HUES64 (cell line): ENCODE measurements around the gene ARIH1. TPM values are rescaled to one million over a fixed set of nuclear protein-coding genes. Genes with fewer than 3 reads are reported as not detected.
"Not testable (repeated sequence)": the region's sequence is repeated elsewhere in the genome, so short reads cannot be mapped to it uniquely, and the experiment has no call there.

Experiments
- H3K27ac ChIP-seq: 2 replicates; pipeline ENCODE4 v1.7.0; 2013; ENCODE audit warnings: low read depth, low read length, inconsistent platforms
- H3K27me3 ChIP-seq: 2 replicates; pipeline ENCODE4 v1.6.1; 2013; ENCODE audit warnings: mild to moderate bottlenecking, low read length; ENCODE audit not compliant: insufficient read depth
- H3K36me3 ChIP-seq: 2 replicates; pipeline ENCODE4 v1.6.1; 2013; ENCODE audit warnings: mild to moderate bottlenecking, low read length; ENCODE audit not compliant: insufficient read depth
- H3K4me1 ChIP-seq: 2 replicates; pipeline ENCODE4 v1.6.1; 2013; ENCODE audit warnings: mild to moderate bottlenecking, low read length, moderate library complexity; ENCODE audit not compliant: insufficient read depth
- H3K4me3 ChIP-seq: 2 replicates; pipeline ENCODE4 v1.5.1; 2013; ENCODE audit warnings: mild to moderate bottlenecking, low read length, moderate library complexity
- H3K9ac ChIP-seq: 2 replicates; pipeline ENCODE4 v1.6.1; 2013; ENCODE audit warnings: mild to moderate bottlenecking, low read depth, low read length
- H3K9me3 ChIP-seq: 2 replicates; pipeline ENCODE4 v1.6.1; 2013; ENCODE audit warnings: low read depth, low read length; ENCODE audit not compliant: insufficient read depth
- WGBS: fragments of 150-250, 120-280 bp; methylation state at CpG from one replicate; pipeline ENCODE4 v1.1.7; 2013; ENCODE audit warnings: missing lambda C conversion rate; 5-methylcytosine and 5-hydroxymethylcytosine counted together
- polyA plus RNA-seq, 2 experiments: library from polyadenylated mRNA; stranded (reverse); fragments of 50-300 nt; gene quantifications; one replicate each; pipeline ENCODE4 v1.2.3, GENCODE V29; 2013

Gene ARIH1
- 69.1 TPM for polyA plus RNA-seq (2013, experiment 1 of 2)
- 88.1 TPM for polyA plus RNA-seq (2013, experiment 2 of 2)

GRCh38 chr15:72473614-72474465, at the start of gene ARIH1:
Gene ARIH1 (plus strand): TSS chr15:72474330. CDS start chr15:72474640, 310 bp downstream.
- Histone ChIP-seq H3K4me1 (peaks cover 9% of the 10 kb centered on the region; the same call in 1 of the 2 replicates), H3K27ac (peak within 1 kb of the TSS; percentile 97), H3K9ac (peak within 1 kb of the TSS; percentile 96), H3K27me3 (no peaks in the 10 kb centered on the region), H3K4me3 (peak within 1 kb of the TSS; percentile 76), H3K9me3 (no peaks in the 10 kb centered on the region), H3K36me3 (peaks cover 22% of the 10 kb centered on the region)
- WGBS = under 1% methylated on average over 63 of the region's 63 CpGs

GRCh38 chr15:72426753-72427152, 47.4 kb upstream of the ARIH1 start:
- Histone ChIP-seq H3K27ac (no peak overlapping the region), H3K36me3 (no peaks in the 10 kb centered on the region), H3K9me3 (peaks cover 16% of the 10 kb centered on the region), H3K9ac (no peak overlapping the region), H3K27me3 (peaks cover 6% of the 10 kb centered on the region; the same call in 1 of the 2 replicates), H3K4me3 (no peak overlapping the region), H3K4me1 (no peaks in the 10 kb centered on the region)

- Histone ChIP-seq H3K36me3 (no peaks in the 10 kb centered on the region), H3K27ac (no peak overlapping the region), H3K4me1 (no peaks in the 10 kb centered on the region), H3K9ac (no peak overlapping the region), H3K27me3 (peaks cover 3% of the 10 kb centered on the region; the same call in 1 of the 2 replicates), H3K9me3 (peaks cover 13% of the 10 kb centered on the region; the same call in 1 of the 2 replicates), H3K4me3 (no peak overlapping the region)
- WGBS = 83% methylated on average over 1 of the region's 1 CpG
Measured at GRCh38 chr15:72437650-72438316, 36.3 kb upstream of the ARIH1 start.

- not testable (repeated sequence) for H3K27ac ChIP-seq, H3K27me3 ChIP-seq, H3K4me1 ChIP-seq, H3K9me3 ChIP-seq, H3K9ac ChIP-seq, H3K36me3 ChIP-seq, H3K4me3 ChIP-seq
- 94% methylated on average over 3 of the region's 5 CpGs for WGBS
Measured at GRCh38 chr15:72442848-72443247, 31.3 kb upstream of the ARIH1 start.

- H3K9ac ChIP-seq = no peak overlapping the region
- no peak overlapping the region for H3K27ac ChIP-seq
- WGBS = 94% methylated on average over 1 of the region's 1 CpG
- no peaks in the 10 kb centered on the region for H3K36me3 ChIP-seq
- H3K27me3 ChIP-seq = peaks cover 2% of the 10 kb centered on the region; the same call in 1 of the 2 replicates
- no peaks in the 10 kb centered on the region for H3K9me3 ChIP-seq
- no peaks in the 10 kb centered on the region for H3K4me1 ChIP-seq
- H3K4me3 ChIP-seq = no peak overlapping the region
Measured at GRCh38 chr15:72445426-72445825, 28.7 kb upstream of the ARIH1 start.

GRCh38 chr15:72450805-72451204, 23.3 kb upstream of the ARIH1 start:
- Histone ChIP-seq H3K36me3 (no peaks in the 10 kb centered on the region), H3K27me3 (peaks cover 2% of the 10 kb centered on the region; the same call in 1 of the 2 replicates), H3K4me1 (no peaks in the 10 kb centered on the region), H3K4me3 (no peak overlapping the region), H3K9me3 (no peaks in the 10 kb centered on the region), H3K9ac (no peak overlapping the region), H3K27ac (no peak overlapping the region)
- WGBS = 91% methylated on average over 6 of the region's 6 CpGs

GRCh38 chr15:72451224-72451623, 22.9 kb upstream of the ARIH1 start:
- H3K9me3 ChIP-seq = no peaks in the 10 kb centered on the region
- H3K4me1 ChIP-seq = no peaks in the 10 kb centered on the region
- no peak overlapping the region for H3K9ac ChIP-seq
- H3K27ac ChIP-seq = no peak overlapping the region
- H3K4me3 ChIP-seq = no peak overlapping the region
- H3K36me3 ChIP-seq = no peaks in the 10 kb centered on the region
- peaks cover 2% of the 10 kb centered on the region; the same call in 1 of the 2 replicates for H3K27me3 ChIP-seq
- 88% methylated on average over 9 of the region's 9 CpGs for WGBS

- H3K27me3 ChIP-seq = peaks cover 2% of the 10 kb centered on the region; the same call in 1 of the 2 replicates
Measured at GRCh38 chr15:72456684-72457083, 17.4 kb upstream of the ARIH1 start.

GRCh38 chr15:72460402-72460801, 13.7 kb upstream of the ARIH1 start:
- Histone ChIP-seq H3K27ac (no peak overlapping the region), H3K4me1 (no peaks in the 10 kb centered on the region), H3K36me3 (no peaks in the 10 kb centered on the region), H3K4me3 (no peak overlapping the region), H3K9me3 (no peaks in the 10 kb centered on the region), H3K27me3 (no peaks in the 10 kb centered on the region), H3K9ac (no peak overlapping the region)
- WGBS = 91% methylated on average over 3 of the region's 3 CpGs

More at GRCh38 chr15:72456684-72457083, 17.4 kb upstream of the ARIH1 start:
- no peak overlapping the region for H3K4me3 ChIP-seq
- WGBS = 98% methylated on average over 3 of the region's 7 CpGs
- no peaks in the 10 kb centered on the region for H3K36me3 ChIP-seq
- no peaks in the 10 kb centered on the region for H3K9me3 ChIP-seq
- no peak overlapping the region for H3K9ac ChIP-seq
- H3K4me1 ChIP-seq = no peaks in the 10 kb centered on the region
- H3K27ac ChIP-seq = no peak overlapping the region

GRCh38 chr15:72463702-72464101, 10.4 kb upstream of the ARIH1 start:
- no peak overlapping the region for H3K9ac ChIP-seq
- no peaks in the 10 kb centered on the region for H3K27me3 ChIP-seq
- no peak overlapping the region for H3K4me3 ChIP-seq
- no peaks in the 10 kb centered on the region for H3K9me3 ChIP-seq
- no peak overlapping the region for H3K27ac ChIP-seq
- 90% methylated on average over 2 of the region's 2 CpGs for WGBS
- no peaks in the 10 kb centered on the region for H3K36me3 ChIP-seq
- no peaks in the 10 kb centered on the region for H3K4me1 ChIP-seq

GRCh38 chr15:72464251-72464650, 9.9 kb upstream of the ARIH1 start:
- Histone ChIP-seq H3K27me3 (no peaks in the 10 kb centered on the region), H3K9ac (no peak overlapping the region), H3K4me3 (no peak overlapping the region), H3K9me3 (no peaks in the 10 kb centered on the region), H3K36me3 (no peaks in the 10 kb centered on the region), H3K27ac (no peak overlapping the region), H3K4me1 (no peaks in the 10 kb centered on the region)
- 97% methylated on average over 7 of the region's 7 CpGs for WGBS
